A673 (cell line): Measurements from ENCODE around the gene ADARB2. TPM values are rescaled to one million over a fixed set of nuclear protein-coding genes. Genes with fewer than 3 reads are reported as not detected.

Experiments used
- BruUV-seq: library from RNA; stranded (reverse); fragments of 400-500 nt; replicated peaks from 2 replicates; lab custom pipeline; 2021; lab: Mats Ljungman, UMichigan
- CTCF ChIA-PET: fragments of 300-600 bp; sonication (Branson Sonifier 250); formaldehyde crosslinking; loops from one replicate; lab custom pipeline; 2022; ENCODE audit warnings: antibody characterized with exemption; lab: Charles Lee
- POLR2A ChIA-PET: fragments of 300-600 bp; sonication (Branson Sonifier 250); formaldehyde crosslinking; loops from one replicate; lab custom pipeline; 2022; ENCODE audit warnings: antibody characterized with exemption; ENCODE audit not compliant: low non-redundant PET; lab: Charles Lee
- DNase-seq: peaks from one replicate; pipeline ENCODE4 v3.0.0-alpha.2; 2015; ENCODE audit warnings: low spot score
- H3K27ac ChIP-seq: fragments of 200-600 bp; sonication (generic); 2 replicates; pipeline ENCODE4 v1.5.1; 2016; ENCODE audit warnings: mixed run types, low read depth, mild to moderate bottlenecking, mixed read lengths, antibody characterized with exemption, low read length; ENCODE audit not compliant: poor library complexity, severe bottlenecking
- H3K27me3 ChIP-seq: fragments of 200-600 bp; sonication (generic); replicated peaks from 2 replicates; pipeline ENCODE4 v1.6.1; 2017; ENCODE audit warnings: mixed run types, low read depth, mild to moderate bottlenecking, mixed read lengths, antibody characterized with exemption, low read length; ENCODE audit not compliant: insufficient read depth, poor library complexity
- H3K36me3 ChIP-seq: fragments of 200-600 bp; sonication (generic); 2 replicates; pipeline ENCODE4 v1.6.1; 2016; ENCODE audit warnings: mixed run types, mild to moderate bottlenecking, mixed read lengths, antibody characterized with exemption, low read length; ENCODE audit not compliant: insufficient read depth, poor library complexity, severe bottlenecking
- H3K4me1 ChIP-seq: fragments of 200-600 bp; sonication (generic); 2 replicates; pipeline ENCODE4 v1.6.1; 2017; ENCODE audit warnings: mixed run types, mild to moderate bottlenecking, mixed read lengths, antibody characterized with exemption, low read length; ENCODE audit not compliant: insufficient read depth, poor library complexity, severe bottlenecking
- H3K4me3 ChIP-seq: fragments of 200-600 bp; sonication (generic); 2 replicates; pipeline ENCODE4 v1.5.1; 2016; ENCODE audit warnings: low read depth, mixed run types, mild to moderate bottlenecking, mixed read lengths, low read length; ENCODE audit not compliant: poor library complexity, severe bottlenecking
- H3K9me3 ChIP-seq: fragments of 200-600 bp; sonication (generic); 2 replicates; pipeline ENCODE4 v1.6.1; 2016; ENCODE audit warnings: mixed run types, low read depth, mild to moderate bottlenecking, mixed read lengths, antibody characterized with exemption, low read length; ENCODE audit not compliant: poor library complexity, severe bottlenecking
- EZH2 ChIP-seq: fragments of 200-600 bp; sonication (generic); IDR thresholded peaks from 2 replicates; pipeline ENCODE4 v1.6.1; 2017; ENCODE audit warnings: borderline replicate concordance, low read depth, mild to moderate bottlenecking, mixed read lengths, antibody characterized with exemption, low read length; ENCODE audit not compliant: poor library complexity, severe bottlenecking
- intact Hi-C: fragments of 100-400 bp; cut with micrococcal nuclease; formaldehyde crosslinking; loops from one replicate; pipeline ENCODE4 v1.10.0; 2022; ENCODE audit not compliant: unreplicated experiment
- total RNA-seq: library from RNA; stranded (reverse); gene quantifications from 2 replicates; pipeline ENCODE4 v1.2.3, GENCODE V29; 2021
- TF ChIP-seq, protein P1 (sequence below): fragments of 300-800, 200-600 bp; sonication (generic); conservative IDR thresholded peaks from 2 replicates; pipeline ENCODE4 v1.5.1; 2017; ENCODE audit warnings: low read depth, mild to moderate bottlenecking, antibody characterized with exemption, low read length, moderate library complexity, mixed read lengths

Gene ADARB2
- total RNA-seq, 1 experiment from 2014 or later: not detected

DNA sequence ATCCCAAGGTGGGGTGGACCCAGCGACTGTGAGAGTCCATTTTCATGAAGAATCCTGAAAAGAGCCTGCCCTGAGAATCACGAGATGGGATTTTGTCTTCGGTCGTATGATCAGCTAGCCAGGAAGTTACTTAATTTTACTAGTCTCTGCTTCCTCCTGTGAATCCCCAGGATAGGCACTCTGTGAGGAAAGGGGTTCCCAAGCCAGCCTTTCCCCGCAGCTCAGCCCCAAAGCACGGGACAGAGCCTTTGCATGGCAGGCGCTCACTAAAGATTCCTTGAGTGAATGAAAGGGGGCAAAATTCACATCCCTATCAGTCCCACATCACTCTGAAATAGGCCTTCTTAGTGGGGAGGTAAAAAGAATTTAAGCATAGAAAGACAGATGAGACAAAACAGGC, 219.6 kb downstream of the ADARB2 start:
- intact Hi-C loops: no loop called here
- H3K9me3 ChIP-seq: no peaks in the 10 kb centered on the region
- TF ChIP-seq EZH2: no peak
- TF ChIP-seq, protein P1, sequence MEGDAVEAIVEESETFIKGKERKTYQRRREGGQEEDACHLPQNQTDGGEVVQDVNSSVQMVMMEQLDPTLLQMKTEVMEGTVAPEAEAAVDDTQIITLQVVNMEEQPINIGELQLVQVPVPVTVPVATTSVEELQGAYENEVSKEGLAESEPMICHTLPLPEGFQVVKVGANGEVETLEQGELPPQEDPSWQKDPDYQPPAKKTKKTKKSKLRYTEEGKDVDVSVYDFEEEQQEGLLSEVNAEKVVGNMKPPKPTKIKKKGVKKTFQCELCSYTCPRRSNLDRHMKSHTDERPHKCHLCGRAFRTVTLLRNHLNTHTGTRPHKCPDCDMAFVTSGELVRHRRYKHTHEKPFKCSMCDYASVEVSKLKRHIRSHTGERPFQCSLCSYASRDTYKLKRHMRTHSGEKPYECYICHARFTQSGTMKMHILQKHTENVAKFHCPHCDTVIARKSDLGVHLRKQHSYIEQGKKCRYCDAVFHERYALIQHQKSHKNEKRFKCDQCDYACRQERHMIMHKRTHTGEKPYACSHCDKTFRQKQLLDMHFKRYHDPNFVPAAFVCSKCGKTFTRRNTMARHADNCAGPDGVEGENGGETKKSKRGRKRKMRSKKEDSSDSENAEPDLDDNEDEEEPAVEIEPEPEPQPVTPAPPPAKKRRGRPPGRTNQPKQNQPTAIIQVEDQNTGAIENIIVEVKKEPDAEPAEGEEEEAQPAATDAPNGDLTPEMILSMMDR: no peak
- peaks cover 87% of the 10 kb centered on the region for H3K27me3 ChIP-seq
- DNase-seq: no peak
- H3K4me1 ChIP-seq: no peaks in the 10 kb centered on the region
- no TSS peak for BruUV-seq
- no peak overlapping the region for H3K4me3 ChIP-seq
- no peaks in the 10 kb centered on the region for H3K36me3 ChIP-seq
- H3K27ac ChIP-seq: no peak overlapping the region
- ChIA-PET CTCF (no interaction called here), POLR2A (no interaction called here)

DNA sequence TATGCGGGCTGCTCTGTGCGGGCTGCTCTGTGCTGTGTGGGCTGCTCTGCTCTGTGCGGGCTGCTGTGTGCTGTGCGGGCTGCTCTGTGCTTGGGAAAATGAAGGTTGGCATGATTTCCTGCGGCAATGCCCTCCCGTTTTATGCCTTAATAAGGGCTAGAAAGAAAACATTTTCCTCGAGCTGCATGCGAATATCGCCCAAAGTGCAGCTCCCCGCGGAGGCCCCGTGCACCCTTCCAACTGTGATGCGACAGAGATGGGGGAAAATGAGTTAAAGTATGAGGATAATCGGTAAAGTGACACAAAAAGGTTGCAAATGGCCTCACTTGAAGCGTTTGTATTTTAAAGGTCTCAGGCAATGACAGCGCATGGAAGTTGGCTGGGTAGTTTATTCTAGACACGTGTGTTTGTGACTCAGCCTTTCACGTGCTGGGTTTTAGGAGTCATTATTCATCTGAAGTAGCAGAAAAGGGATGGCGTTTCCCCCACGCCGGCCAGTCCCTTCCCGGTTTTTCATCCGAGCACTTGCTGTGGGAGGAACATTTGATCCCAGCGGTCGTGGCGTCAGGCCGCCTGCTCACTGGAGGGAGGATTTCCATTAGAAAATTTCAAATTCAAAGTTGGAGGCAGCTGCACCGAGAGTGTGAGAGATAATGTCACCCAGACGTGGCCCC, 220.7 kb downstream of the ADARB2 start:
- CTCF ChIA-PET: no interaction called here
- intact Hi-C loops: no loop called here

DNA sequence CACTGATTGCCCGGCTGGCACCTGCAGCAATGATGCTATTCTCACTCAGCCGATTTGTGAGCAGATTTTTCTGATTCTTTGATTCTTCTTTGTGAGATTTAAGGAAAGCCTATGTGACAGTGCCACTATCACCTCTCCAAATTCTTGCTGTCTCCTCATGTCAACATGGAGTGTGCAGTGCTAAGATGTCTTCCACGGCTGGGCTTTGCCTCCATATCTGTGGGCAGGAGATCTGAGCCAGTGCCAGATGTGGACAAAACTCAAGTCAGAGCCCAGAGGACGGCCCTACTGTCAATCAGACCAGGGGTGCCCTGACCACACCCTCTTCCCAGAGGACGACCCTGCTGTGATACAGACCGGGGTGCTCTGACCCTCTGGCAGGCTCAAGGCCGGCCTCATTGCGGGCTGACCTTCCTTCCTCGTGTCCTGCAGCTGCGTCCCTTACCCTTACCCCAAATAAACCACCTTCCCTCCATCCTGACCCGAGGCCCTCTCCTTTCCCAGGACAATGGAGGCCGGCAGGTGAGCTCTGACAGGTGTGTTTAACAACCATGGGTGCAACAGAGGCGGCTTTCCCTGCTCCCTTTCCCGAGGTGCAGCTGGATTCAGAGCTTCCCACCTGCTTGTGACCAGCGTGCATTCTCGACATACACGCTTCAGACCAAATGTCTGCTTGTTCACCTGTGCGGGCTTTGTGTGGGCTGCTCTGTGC, 221.4 kb downstream of the ADARB2 start:
- H3K27ac ChIP-seq: no peak overlapping the region
- no peaks in the 10 kb centered on the region for H3K9me3 ChIP-seq
- no peak overlapping the region for H3K4me3 ChIP-seq
- ChIA-PET CTCF (no interaction called here), POLR2A (no interaction called here)
- H3K27me3 ChIP-seq: peaks cover 77% of the 10 kb centered on the region
- no TSS peak for BruUV-seq
- H3K4me1 ChIP-seq: no peaks in the 10 kb centered on the region
- no peaks in the 10 kb centered on the region for H3K36me3 ChIP-seq
- TF ChIP-seq, protein P1: no peak
- no peak for TF ChIP-seq EZH2
- intact Hi-C loops: no loop called here
- no peak for DNase-seq

More for the DNA sequence above, 220.7 kb downstream of the ADARB2 start:
- peaks cover 84% of the 10 kb centered on the region for H3K27me3 ChIP-seq
- H3K36me3 ChIP-seq: no peaks in the 10 kb centered on the region
- TF ChIP-seq EZH2: no peak
- TF ChIP-seq, protein P1: no peak
- no peaks in the 10 kb centered on the region for H3K9me3 ChIP-seq
- POLR2A ChIA-PET: no interaction called here
- H3K27ac ChIP-seq: no peak overlapping the region
- H3K4me1 ChIP-seq: no peaks in the 10 kb centered on the region
- no TSS peak for BruUV-seq
- H3K4me3 ChIP-seq: no peak overlapping the region
- no peak for DNase-seq
